Measurements from ENCODE around the gene SPEF2.

SPEF2 gene

DNA sequence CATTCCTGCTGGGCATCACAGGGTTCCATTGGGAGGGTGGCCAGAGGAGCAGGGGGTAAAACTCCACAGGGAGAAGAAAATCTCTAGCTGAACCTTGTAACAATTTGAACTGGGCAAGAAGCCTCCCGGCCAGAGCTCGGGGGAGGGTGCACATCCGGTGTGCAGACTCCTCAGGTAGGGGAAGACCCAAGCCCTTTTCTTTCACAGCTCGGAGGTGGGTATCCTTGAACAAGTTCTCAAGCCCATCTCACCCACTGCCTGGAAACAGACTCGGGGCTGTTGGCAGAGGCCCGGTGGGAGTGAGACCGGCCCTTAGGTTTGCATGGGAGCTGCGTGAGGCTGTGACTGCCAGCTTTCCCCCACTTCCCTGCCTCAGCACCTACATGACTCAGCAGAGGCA is 127.5 kb downstream of the SPEF2 start:
- H3K36me3 ChIP-seq (replicated peaks), result no peaks in the 10 kb centered on the region
- TF ChIP-seq, protein P1, sequence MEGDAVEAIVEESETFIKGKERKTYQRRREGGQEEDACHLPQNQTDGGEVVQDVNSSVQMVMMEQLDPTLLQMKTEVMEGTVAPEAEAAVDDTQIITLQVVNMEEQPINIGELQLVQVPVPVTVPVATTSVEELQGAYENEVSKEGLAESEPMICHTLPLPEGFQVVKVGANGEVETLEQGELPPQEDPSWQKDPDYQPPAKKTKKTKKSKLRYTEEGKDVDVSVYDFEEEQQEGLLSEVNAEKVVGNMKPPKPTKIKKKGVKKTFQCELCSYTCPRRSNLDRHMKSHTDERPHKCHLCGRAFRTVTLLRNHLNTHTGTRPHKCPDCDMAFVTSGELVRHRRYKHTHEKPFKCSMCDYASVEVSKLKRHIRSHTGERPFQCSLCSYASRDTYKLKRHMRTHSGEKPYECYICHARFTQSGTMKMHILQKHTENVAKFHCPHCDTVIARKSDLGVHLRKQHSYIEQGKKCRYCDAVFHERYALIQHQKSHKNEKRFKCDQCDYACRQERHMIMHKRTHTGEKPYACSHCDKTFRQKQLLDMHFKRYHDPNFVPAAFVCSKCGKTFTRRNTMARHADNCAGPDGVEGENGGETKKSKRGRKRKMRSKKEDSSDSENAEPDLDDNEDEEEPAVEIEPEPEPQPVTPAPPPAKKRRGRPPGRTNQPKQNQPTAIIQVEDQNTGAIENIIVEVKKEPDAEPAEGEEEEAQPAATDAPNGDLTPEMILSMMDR (IDR thresholded peaks at IDR 0.05; ENCODE audit: low read depth, low read length, missing control alignments), result no peak
- in situ Hi-C loops (cut with HindIII; ENCODE audit: low pct_ligation_motif_present, low sequenced_read_pairs), result no loop called here
- no peak overlapping the region for H3K27ac ChIP-seq
- DNase-seq, result no peak
- H3K27me3 ChIP-seq (replicated peaks), result no peaks in the 10 kb centered on the region
- no peak overlapping the region for H3K4me3 ChIP-seq (ENCODE audit: low read depth, low read length)

DNA sequence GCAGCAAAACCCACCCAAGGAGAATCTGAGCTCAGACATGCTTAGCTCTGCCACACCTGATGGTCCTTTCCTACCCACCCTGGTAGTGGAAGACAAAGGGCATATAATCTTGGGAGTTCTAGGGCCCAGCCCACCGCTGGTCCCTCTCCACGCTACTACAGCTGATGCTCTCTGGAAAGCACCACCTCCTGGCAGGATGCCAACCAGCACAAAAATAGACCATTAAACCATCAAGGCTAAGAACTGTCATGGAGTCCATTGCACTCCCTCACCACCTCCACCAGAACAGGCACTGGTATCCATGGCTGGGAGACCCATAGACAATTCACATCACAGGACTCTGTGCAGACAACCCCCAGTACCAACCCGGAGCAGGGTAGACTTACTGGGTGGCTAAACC is 128.0 kb downstream of the SPEF2 start:
- Histone ChIP-seq H3K27me3 (replicated peaks) (no peaks in the 10 kb centered on the region), H3K4me3 (ENCODE audit: low read depth, low read length) (no peak overlapping the region), H3K27ac (no peak overlapping the region), H3K36me3 (replicated peaks) (no peaks in the 10 kb centered on the region)
- no peak for DNase-seq
- TF ChIP-seq, protein P1 (IDR thresholded peaks at IDR 0.05; ENCODE audit: low read depth, low read length, missing control alignments), result no peak
- in situ Hi-C loops (cut with HindIII; ENCODE audit: low pct_ligation_motif_present, low sequenced_read_pairs), result no loop called here

DNA sequence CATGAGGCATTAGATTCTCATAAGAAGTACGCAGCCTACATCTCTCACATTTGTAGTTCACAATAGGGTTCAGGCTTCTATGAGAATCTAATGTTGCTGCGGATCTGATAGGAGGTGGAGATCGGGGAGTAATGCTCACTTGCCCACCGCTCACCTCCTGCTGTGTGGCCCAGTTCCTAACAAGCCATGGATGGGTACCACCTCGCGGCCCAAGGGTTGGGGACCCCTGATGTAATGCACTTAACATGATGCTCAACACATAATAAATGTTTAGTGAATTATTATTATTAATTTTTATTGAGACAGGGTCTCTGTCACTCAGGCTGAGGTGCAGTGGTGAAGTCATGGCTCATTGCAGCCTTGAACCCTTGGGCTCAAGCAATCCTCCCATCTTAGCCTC is 134.3 kb downstream of the SPEF2 start:
- in situ Hi-C loops (cut with HindIII; ENCODE audit: low pct_ligation_motif_present, low sequenced_read_pairs), result no loop called here
- no peak for DNase-seq
- TF ChIP-seq, protein P1 (IDR thresholded peaks at IDR 0.05; ENCODE audit: low read depth, low read length, missing control alignments), result no peak
- Histone ChIP-seq H3K4me3 (ENCODE audit: low read depth, low read length) (no peak overlapping the region), H3K36me3 (replicated peaks) (no peaks in the 10 kb centered on the region), H3K27ac (no peak overlapping the region), H3K27me3 (replicated peaks) (no peaks in the 10 kb centered on the region)

DNA sequence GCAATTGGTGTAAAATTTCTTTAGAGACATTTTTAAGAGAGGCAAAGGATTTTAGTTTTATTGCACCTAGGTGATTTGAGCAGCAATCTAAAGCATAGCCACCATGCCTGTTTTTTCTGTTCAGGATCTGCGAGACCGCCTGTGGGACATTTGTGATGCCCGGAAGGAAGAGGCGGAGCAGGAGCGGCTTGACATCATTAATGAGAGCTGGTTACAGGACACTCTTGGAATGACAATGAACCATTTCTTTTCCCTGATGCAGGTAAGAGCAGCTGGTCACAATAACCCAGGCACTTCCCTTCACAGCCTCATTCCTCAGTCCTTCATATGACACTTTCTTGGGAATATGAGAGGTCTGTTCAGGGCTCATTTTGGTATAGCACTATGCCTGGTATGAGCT is 135.8 kb downstream of the SPEF2 start:
- Histone ChIP-seq H3K36me3 (replicated peaks) (no peaks in the 10 kb centered on the region), H3K4me3 (ENCODE audit: low read depth, low read length) (no peak overlapping the region), H3K27ac (no peak overlapping the region), H3K27me3 (replicated peaks) (no peaks in the 10 kb centered on the region)
- DNase-seq, result no peak
- in situ Hi-C loops (cut with HindIII; ENCODE audit: low pct_ligation_motif_present, low sequenced_read_pairs), result no loop called here
- TF ChIP-seq, protein P1 (IDR thresholded peaks at IDR 0.05; ENCODE audit: low read depth, low read length, missing control alignments), result no peak

DNA sequence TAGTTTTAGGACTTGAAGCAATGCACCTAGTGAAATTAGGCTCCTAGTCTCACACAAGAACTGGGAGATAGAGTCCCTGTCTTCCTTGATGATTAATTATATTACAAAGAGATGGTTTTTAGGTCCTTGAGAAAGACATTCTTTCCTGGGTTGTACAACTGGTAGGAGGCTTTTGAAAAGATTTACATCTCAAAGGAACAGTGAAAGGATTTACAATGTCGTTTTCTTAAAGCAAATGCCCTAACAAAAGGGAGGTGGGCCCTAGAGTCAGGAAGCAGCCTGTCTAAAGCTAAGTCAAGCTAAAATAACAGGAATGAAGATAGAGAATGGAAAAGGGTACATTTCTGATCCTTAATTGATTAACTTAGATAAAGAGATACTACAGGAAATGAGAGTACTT is 136.8 kb downstream of the SPEF2 start:
- H3K4me3 ChIP-seq (ENCODE audit: low read depth, low read length), result no peak overlapping the region
- TF ChIP-seq, protein P1 (IDR thresholded peaks at IDR 0.05; ENCODE audit: low read depth, low read length, missing control alignments), result no peak
- no peak overlapping the region for H3K27ac ChIP-seq
- H3K36me3 ChIP-seq (replicated peaks), result no peaks in the 10 kb centered on the region
- no peak for DNase-seq
- in situ Hi-C loops (cut with HindIII; ENCODE audit: low pct_ligation_motif_present, low sequenced_read_pairs), result no loop called here
- no peaks in the 10 kb centered on the region for H3K27me3 ChIP-seq (replicated peaks)

DNA sequence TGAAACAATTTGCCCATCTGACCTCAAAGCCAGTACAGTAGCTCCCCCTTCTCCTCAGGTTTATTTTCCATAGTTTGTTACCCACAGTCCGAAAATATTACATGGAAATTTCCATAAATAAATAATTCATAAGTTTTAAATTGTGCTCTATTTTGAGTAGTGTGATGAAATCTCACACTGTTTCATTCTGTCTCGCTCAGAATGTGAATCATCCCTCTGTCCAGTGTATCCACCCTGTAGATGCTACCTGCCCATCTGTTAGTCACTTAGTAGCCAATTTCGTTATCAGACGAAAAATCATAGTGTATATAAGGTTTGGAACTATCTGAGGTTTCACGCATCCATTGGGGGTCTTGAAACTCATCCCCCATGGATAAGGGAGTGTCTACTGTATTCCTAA is 138.3 kb downstream of the SPEF2 start:
- H3K27me3 ChIP-seq (replicated peaks), result no peaks in the 10 kb centered on the region
- in situ Hi-C loops (cut with HindIII; ENCODE audit: low pct_ligation_motif_present, low sequenced_read_pairs), result no loop called here
- H3K27ac ChIP-seq, result no peak overlapping the region
- TF ChIP-seq, protein P1 (IDR thresholded peaks at IDR 0.05; ENCODE audit: low read depth, low read length, missing control alignments), result no peak
- no peaks in the 10 kb centered on the region for H3K36me3 ChIP-seq (replicated peaks)
- no peak overlapping the region for H3K4me3 ChIP-seq (ENCODE audit: low read depth, low read length)
- DNase-seq, result no peak

Measured in brain microvascular endothelial cell (primary cell).